DMS153 treated with DMSO at 0.1 percent for 48 hours (cell line): ENCODE data around the gene SLIT3.
"Not testable (repeated sequence)": the region's sequence is repeated elsewhere in the genome, so short reads cannot be mapped to it uniquely, and the experiment has no call there.

Source experiments
- DNase-seq: peaks from one replicate; lab custom pipeline; 2025; ENCODE audit not compliant: unreplicated experiment; lab: John Stamatoyannopoulos, UW

SLIT3 gene

GRCh38 chr5:169116961-169117461 is 183.9 kb downstream of the SLIT3 start:
- no peak for DNase-seq

DNA sequence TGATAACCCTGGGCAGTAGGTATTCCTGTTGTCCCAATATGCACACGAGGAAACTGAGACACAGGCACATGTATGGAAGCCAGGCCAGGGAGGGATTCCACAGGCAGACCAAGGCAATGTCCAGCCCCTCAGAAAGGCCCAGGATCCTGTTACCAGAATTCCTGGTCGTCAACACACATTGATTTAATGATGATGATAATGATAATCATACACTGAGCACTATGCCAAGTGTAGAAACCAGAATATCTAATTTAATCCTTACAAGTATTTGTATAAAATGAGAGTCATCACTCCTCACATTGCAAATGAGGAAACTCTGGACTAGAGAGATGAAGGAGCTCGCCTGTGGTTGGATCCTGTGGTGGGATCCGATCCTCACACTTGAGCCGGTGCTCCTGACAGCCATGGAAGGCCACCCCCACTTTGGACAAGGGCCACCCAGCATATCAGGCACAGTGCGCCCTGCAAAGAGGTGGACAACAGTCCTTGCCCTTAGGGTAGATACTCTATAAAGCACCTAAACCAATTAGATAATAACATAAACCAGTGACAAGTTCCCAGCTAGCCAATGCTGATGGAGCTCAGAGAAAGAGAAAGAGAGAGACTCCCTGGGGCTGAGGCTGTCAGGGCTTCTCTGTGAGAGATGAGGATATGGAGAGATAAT is 185.3 kb downstream of the SLIT3 start:
- no peak for DNase-seq

GRCh38 chr5:169114466-169115065 is 186.4 kb downstream of the SLIT3 start:
- no peak for DNase-seq

DNA sequence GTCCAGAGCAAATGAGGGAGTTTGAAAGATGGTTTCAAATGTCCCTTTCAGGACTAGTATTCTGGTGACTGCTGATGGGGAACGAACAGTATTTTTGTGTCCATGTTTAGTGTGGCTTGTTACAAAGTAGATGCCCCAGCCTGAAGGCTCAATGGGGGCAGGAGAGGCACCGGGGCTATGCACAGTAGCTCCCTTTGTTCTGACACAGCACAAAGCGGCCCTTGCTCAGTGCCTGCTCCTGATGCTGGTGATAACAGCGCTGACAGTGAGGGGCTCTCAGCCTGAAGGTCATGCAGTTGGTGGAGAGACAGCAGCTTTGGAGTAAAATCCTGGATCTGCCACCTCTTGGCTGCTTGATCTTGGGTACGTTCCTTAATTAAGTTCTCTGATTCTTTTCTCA is 188.9 kb downstream of the SLIT3 start:
- no peak for DNase-seq

GRCh38 chr5:169106911-169107706 is 193.8 kb downstream of the SLIT3 start:
- DNase-seq: no peak

- not testable (repeated sequence) for DNase-seq
Observed at GRCh38 chr5:169105582-169105981, 195.4 kb downstream of the SLIT3 start.

DNA sequence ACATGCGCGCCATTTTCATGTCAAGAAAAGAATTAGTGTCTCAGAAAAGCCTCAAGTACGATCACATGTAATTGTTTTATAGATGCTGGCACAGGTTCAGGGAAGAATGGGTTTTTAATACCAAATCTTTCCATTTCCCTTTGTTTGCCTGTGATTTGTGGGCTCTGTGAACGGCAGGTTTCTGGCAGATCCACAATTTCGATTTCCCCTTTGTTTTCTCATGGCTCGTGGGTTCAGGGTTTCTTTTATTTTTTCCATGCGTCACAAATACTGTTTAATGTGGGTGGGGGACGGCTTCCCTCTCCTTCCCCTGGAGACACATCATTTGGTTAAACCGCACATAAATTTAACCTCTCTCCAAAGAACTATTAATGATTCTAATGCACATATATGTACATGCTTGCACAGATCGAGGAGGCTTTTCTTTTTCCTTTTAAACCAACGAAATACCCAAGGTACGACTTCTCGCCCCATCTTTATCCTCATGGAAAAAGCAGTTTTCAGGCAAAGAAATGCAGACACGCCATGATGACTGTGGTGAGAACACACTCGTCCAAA is 195.9 kb downstream of the SLIT3 start:
- no peak for DNase-seq

GRCh38 chr5:169103586-169104181 is 197.3 kb downstream of the SLIT3 start:
- no peak for DNase-seq

DNA sequence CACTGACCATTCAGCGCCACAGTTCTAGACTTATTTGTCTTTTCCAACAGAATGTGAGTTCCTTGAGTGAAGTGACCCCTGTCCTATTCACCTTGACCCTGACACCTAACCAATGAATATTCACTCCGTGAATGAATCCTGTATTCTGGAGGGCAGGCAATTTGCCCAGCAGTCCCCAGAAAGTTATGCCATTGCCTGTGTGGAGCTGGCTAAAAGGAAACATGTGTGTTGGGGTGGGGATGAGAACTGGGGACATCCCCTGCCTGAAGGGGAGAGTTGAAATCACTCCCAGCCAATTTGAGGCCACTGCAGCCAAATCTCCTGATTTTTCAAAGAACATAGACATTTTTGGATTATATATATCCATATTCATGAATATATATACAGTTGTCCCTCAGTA is 199.0 kb downstream of the SLIT3 start:
- DNase-seq: no peak

- no peak for DNase-seq
Observed at GRCh38 chr5:169100735-169101075, 200.2 kb downstream of the SLIT3 start.

DNA sequence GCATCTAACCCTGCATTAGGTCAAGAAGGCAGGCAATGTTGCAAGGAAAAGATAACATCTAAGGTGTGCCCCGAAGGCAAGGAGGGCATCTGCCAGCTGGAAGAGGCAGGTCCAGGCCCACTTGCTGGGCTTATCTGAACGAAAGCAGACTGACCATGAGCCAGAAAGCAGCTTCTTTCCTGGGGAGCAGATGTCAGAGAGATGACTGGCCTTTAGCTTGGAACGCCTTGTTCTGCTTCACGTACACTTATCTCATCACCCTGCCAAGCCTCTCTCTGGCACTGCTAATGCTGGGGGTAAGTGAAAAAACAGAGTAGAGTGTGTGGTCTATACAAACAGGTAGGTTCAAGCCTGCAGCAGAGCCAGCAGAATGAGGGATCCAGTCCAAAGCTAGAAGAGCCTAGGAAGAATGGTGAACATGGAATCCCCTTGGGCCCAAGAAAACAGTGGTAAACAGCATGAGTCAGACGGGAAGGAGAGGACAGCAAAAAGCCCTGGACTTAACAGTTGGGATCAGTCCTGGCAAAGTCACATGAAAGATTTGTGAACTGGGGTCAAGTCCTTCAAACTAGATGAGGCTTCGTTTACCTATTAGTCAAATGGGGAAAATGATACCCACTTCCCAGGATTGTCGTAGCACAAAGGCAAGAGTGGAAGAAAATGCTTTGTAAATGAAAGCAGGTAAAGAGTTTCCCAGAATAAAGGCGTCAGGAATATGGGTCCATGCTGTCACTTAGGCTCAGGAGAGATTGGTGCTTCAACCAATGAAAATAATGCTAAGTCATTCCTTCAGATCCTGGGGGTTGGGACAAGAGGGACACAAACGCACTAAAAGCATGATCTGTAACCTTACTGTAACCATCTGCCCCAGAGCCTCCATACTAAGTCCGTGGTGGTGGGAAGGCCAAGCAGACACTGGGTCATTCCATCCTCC is 200.9 kb downstream of the SLIT3 start:
- no peak for DNase-seq

DNA sequence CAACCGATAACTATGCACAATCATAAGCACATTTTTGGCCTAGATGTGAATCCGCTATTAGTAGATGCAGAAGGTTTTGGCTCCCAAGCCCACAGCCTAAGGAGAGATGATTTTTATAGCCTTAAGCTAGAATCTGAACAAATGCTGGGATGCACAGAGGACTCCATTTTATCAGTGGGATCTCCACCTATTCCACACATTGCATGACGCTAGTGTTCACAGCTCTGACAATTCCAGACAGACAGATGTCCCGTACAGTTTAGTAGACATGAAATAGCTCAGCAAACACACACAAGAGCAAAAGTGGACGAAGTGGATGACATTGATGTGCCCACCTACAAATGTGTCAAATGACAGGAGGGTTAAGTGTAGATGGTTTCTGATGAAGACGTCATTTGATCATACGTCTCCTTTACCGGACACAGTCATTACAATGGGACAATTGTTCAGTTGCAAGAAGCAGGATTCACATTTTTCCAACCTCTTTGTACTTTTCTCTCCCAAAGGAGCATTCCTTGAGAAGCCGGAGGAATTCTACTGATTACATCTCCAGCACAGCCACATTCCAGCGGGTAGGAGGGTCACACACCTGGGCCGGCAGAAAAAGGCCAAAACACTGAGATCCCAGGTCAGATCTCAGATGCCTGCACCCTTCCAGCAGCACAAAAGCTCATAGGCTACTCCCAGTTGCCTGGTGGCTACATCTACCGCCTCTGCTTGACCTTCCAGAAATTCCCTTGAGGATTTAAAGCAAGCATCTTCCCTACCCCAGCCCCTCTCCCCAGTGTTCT is 202.4 kb downstream of the SLIT3 start:
- no peak for DNase-seq

GRCh38 chr5:169097374-169098326 is 203.3 kb downstream of the SLIT3 start:
- no peak for DNase-seq

DNA sequence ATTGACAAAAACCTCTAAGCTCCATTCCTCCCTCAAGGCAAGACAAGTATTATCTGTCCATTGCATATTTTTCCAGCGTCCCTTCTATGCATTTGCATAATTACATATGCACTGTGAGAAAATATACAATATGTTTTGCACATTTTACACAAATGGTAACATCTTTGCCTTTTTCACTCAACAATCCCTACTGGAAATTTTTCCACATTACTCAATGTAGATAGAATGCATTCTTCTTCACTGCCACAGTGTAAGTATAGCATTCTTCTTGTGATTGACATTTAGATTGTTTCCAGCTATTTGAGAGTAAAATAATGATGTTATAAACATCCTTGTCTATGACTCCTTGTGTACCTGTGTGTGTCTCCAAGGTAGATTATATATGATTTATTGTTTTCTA is 205.0 kb downstream of the SLIT3 start:
- no peak for DNase-seq

GRCh38 chr5:169095410-169095960 is 205.5 kb downstream of the SLIT3 start:
- DNase-seq: no peak

DNA sequence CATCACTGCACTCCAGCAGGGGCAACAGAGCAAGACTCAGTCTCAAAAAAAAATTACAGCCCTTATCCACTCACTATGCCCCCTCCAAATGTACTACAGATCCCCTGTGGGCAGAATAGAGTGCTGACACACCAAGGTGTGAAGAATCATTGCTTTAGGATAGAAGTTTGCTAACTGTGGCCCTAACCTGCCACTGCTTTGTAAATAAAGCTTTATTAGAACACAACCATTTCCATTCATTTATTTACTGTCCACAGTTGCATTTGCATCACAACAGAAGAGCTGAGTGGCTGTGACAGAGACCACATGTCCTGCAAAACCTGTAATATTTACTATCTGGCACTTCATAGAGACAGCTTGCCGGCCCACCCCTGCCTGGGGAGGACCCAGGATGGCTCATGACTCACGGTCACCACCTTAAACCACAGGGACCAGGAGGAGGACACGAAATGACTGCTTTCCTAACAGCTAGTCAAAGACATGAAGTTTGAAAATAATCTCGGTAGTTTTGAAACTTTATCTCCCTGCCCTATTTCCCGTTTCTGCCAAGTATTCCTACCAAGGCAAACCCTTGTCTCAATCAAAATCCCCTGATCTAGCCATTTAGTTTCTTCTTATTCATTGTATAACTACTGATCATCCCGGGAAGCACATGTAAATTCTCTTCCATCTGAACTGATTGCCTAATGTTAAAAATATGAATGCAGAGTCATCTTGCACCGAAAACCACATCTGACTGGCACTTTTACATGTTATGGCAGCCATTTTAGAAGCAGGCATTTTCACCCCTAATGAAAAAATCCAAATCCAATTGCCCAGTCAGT is 206.1 kb downstream of the SLIT3 start:
- DNase-seq: no peak

GRCh38 chr5:169091396-169091980 is 209.5 kb downstream of the SLIT3 start:
- DNase-seq: no peak
